ENCODE results near the gene BDP1. TPM values are rescaled to one million over a fixed set of nuclear protein-coding genes. Genes with fewer than 3 reads are reported as not detected.

BDP1 gene
- total RNA-seq, 1 experiment from 2014 or later, result 71.1 TPM

GRCh38 chr5:71591100-71591499 is 135.6 kb downstream of the BDP1 start:
- no peaks in the 10 kb centered on the region for H3K9me3 ChIP-seq (ENCODE audit: low read depth, low read length, poor library complexity, severe bottlenecking)
- CTCF ChIA-PET, result no interaction called here
- H3K27me3 ChIP-seq (replicated peaks; ENCODE audit: insufficient read depth, low read depth, low read length, poor library complexity), result no peaks in the 10 kb centered on the region
- TF ChIP-seq EZH2 (IDR thresholded peaks at IDR 0.05; ENCODE audit: borderline replicate concordance, low read depth, low read length, poor library complexity, severe bottlenecking) (no peak), CTCF (conservative IDR thresholded peaks at IDR 0.05; ENCODE audit: low read depth, low read length) (no peak)
- POLR2A ChIA-PET (ENCODE audit: low non-redundant PET), result no interaction called here
- no TSS peak for BruUV-seq (replicated peaks)
- peaks cover under 1% of the 10 kb centered on the region for H3K36me3 ChIP-seq (ENCODE audit: insufficient read depth, low read length, poor library complexity, severe bottlenecking)
- intact Hi-C loops (cut with micrococcal nuclease; ENCODE audit: unreplicated experiment), result no loop called here
- peaks cover 5% of the 10 kb centered on the region for H3K4me1 ChIP-seq (ENCODE audit: insufficient read depth, low read length, poor library complexity, severe bottlenecking)
- H3K4me3 ChIP-seq (ENCODE audit: low read depth, low read length, poor library complexity, severe bottlenecking), result no peak overlapping the region
- no peak overlapping the region for H3K27ac ChIP-seq (ENCODE audit: low read depth, low read length, poor library complexity, severe bottlenecking)
- DNase-seq (ENCODE audit: low spot score), result no peak

DNA sequence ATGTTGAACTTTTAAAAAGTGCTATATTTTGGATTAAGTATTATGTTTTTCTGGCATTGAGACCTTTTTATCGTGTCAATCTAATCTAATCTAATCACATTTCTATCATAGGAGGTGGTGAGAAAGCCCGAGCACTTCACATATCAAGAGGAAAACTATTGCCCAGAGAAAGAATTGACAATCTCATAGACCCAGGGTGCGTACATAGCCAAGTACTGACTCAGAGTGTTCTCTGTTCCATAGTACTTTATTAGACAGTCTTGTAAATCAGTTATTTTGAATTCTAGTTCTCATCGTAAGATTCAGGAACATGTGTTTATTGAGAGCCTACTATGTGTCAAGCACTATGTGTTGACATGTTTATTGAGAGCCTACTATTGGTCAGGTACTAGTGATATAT is 140.7 kb downstream of the BDP1 start:
- CTCF ChIA-PET, result no interaction called here
- POLR2A ChIA-PET (ENCODE audit: low non-redundant PET), result no interaction called here
- Histone ChIP-seq H3K4me3 (ENCODE audit: low read depth, low read length, poor library complexity, severe bottlenecking) (no peak overlapping the region), H3K27ac (ENCODE audit: low read depth, low read length, poor library complexity, severe bottlenecking) (no peak overlapping the region), H3K4me1 (ENCODE audit: insufficient read depth, low read length, poor library complexity, severe bottlenecking) (no peaks in the 10 kb centered on the region), H3K27me3 (replicated peaks; ENCODE audit: insufficient read depth, low read depth, low read length, poor library complexity) (no peaks in the 10 kb centered on the region), H3K9me3 (ENCODE audit: low read depth, low read length, poor library complexity, severe bottlenecking) (no peaks in the 10 kb centered on the region), H3K36me3 (ENCODE audit: insufficient read depth, low read length, poor library complexity, severe bottlenecking) (peaks cover 9% of the 10 kb centered on the region)
- intact Hi-C loops (cut with micrococcal nuclease; ENCODE audit: unreplicated experiment), result no loop called here
- TF ChIP-seq CTCF (conservative IDR thresholded peaks at IDR 0.05; ENCODE audit: low read depth, low read length) (no peak), EZH2 (IDR thresholded peaks at IDR 0.05; ENCODE audit: borderline replicate concordance, low read depth, low read length, poor library complexity, severe bottlenecking) (no peak)
- no TSS peak for BruUV-seq (replicated peaks)
- DNase-seq (ENCODE audit: low spot score), result no peak

DNA sequence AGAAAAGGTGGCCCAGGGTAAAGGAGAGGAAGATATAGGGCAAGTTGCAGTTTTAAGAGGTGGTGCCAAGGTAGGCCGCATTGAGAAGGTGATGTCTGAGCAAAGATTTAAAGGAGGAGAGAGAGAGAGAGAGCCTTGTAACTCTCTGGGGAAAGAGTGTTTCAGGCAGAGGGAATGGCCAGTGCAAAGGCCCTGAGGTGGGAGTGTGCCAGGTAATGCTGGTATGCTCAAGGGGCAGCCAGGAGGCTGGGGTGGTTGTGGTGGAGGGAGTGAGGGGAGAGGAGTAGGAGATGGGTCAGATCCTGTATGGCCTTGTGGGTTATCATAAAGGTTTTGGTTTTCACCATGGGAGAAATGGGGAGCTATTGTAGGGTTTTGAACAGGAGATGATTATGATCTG is 141.6 kb downstream of the BDP1 start:
- POLR2A ChIA-PET (ENCODE audit: low non-redundant PET), result no interaction called here
- CTCF ChIA-PET, result no interaction called here
- Histone ChIP-seq H3K4me1 (ENCODE audit: insufficient read depth, low read length, poor library complexity, severe bottlenecking) (no peaks in the 10 kb centered on the region), H3K27ac (ENCODE audit: low read depth, low read length, poor library complexity, severe bottlenecking) (no peak overlapping the region), H3K4me3 (ENCODE audit: low read depth, low read length, poor library complexity, severe bottlenecking) (no peak overlapping the region), H3K27me3 (replicated peaks; ENCODE audit: insufficient read depth, low read depth, low read length, poor library complexity) (no peaks in the 10 kb centered on the region), H3K9me3 (ENCODE audit: low read depth, low read length, poor library complexity, severe bottlenecking) (no peaks in the 10 kb centered on the region), H3K36me3 (ENCODE audit: insufficient read depth, low read length, poor library complexity, severe bottlenecking) (peaks cover 13% of the 10 kb centered on the region)
- no TSS peak for BruUV-seq (replicated peaks)
- no peak for TF ChIP-seq CTCF (conservative IDR thresholded peaks at IDR 0.05; ENCODE audit: low read depth, low read length)
- TF ChIP-seq EZH2 (IDR thresholded peaks at IDR 0.05; ENCODE audit: borderline replicate concordance, low read depth, low read length, poor library complexity, severe bottlenecking), result no peak
- intact Hi-C loops (cut with micrococcal nuclease; ENCODE audit: unreplicated experiment), result no loop called here
- DNase-seq (ENCODE audit: low spot score), result no peak
